Liver (tissue), 9 donors: ENCODE measurements around the gene CGN. TPM values are rescaled to one million over a fixed set of nuclear protein-coding genes. Genes with fewer than 3 reads are reported as not detected.

Experiments
- DNase-seq: peaks from one replicate; pipeline ENCODE4 v3.0.0-alpha.2; 2017; ENCODE audit warnings: low spot score
- H3K27ac ChIP-seq, 2 donors: one replicate each; pipeline ENCODE4 v1.7.0; 2013; ENCODE audit warnings: inconsistent platforms in 2 of 2, low read length in 2 of 2, control low read depth in 1 of 2, low read depth in 1 of 2, mild to moderate bottlenecking in 1 of 2
- H3K27me3 ChIP-seq, 4 donors: one replicate each; pipeline versions ENCODE4 v1.6.1 to v1.7.0; 2013; ENCODE audit warnings: low read length in 3 of 4, inconsistent platforms in 1 of 4, mild to moderate bottlenecking in 1 of 4, moderate library complexity in 1 of 4; ENCODE audit not compliant: control insufficient read depth in 4 of 4, insufficient read depth in 4 of 4
- H3K36me3 ChIP-seq, 4 donors: one replicate each; pipeline versions ENCODE4 v1.6.1 to v1.7.0; 2013; ENCODE audit warnings: low read length in 3 of 4, mild to moderate bottlenecking in 3 of 4, low read depth in 1 of 4, moderate library complexity in 1 of 4; ENCODE audit not compliant: control insufficient read depth in 4 of 4, insufficient read depth in 3 of 4
- H3K4me1 ChIP-seq, 4 donors: one replicate each; pipeline versions ENCODE4 v1.6.1 to v1.7.0; 2013; ENCODE audit warnings: low read length in 3 of 4, mild to moderate bottlenecking in 3 of 4, moderate library complexity in 1 of 4; ENCODE audit not compliant: control insufficient read depth in 4 of 4, insufficient read depth in 4 of 4
- H3K4me3 ChIP-seq, 3 donors: one replicate each; pipeline versions ENCODE4 v1.6.1 to v1.7.0; 2013; ENCODE audit warnings: low read length in 3 of 3, control low read depth in 1 of 3, low read depth in 1 of 3, mild to moderate bottlenecking in 1 of 3
- H3K9ac ChIP-seq, 2 donors: one replicate each; pipeline ENCODE4 v1.7.0; 2013; ENCODE audit warnings: low read length in 2 of 2, mild to moderate bottlenecking in 2 of 2, moderate library complexity in 2 of 2, control low read depth in 1 of 2, low read depth in 1 of 2
- H3K9me3 ChIP-seq, 4 donors: one replicate each; pipeline versions ENCODE4 v1.6.1 to v1.7.0; 2013; ENCODE audit warnings: low read length in 3 of 4; ENCODE audit not compliant: control insufficient read depth in 4 of 4
- CTCF ChIP-seq: fragments of 150-350 bp; IDR thresholded peaks from 2 replicates; pipeline ENCODE4 v1.5.1; 2017; ENCODE audit warnings: improper control_type of control experiment, low read depth, low read length; ENCODE audit not compliant: missing input control
- EGR1 ChIP-seq, 2 donors: IDR thresholded peaks; 2 replicates each; pipeline ENCODE4 v1.6.1; 2016 to 2018; ENCODE audit warnings: antibody characterized with exemption in 2 of 2, low read depth in 2 of 2
- FOXA2 ChIP-seq: IDR thresholded peaks from 2 replicates; pipeline ENCODE4 v1.6.1; 2016; ENCODE audit warnings: antibody characterized with exemption
- GABPA ChIP-seq, 2 donors: IDR thresholded peaks in 1 of 2; conservative IDR thresholded peaks in 1 of 2; 2 replicates each; pipeline ENCODE4 v1.6.1; 2016; ENCODE audit warnings: antibody characterized with exemption in 2 of 2, mild to moderate bottlenecking in 1 of 2, moderate library complexity in 1 of 2
- HNF4A ChIP-seq, 2 donors: conservative IDR thresholded peaks; 2 replicates each; pipeline ENCODE4 v1.6.1; 2016; ENCODE audit warnings: antibody characterized with exemption in 2 of 2, mild to moderate bottlenecking in 2 of 2
- HNF4G ChIP-seq: IDR thresholded peaks from 2 replicates; pipeline ENCODE4 v1.6.1; 2016; ENCODE audit warnings: antibody characterized with exemption
- JUND ChIP-seq, 2 donors: IDR thresholded peaks; 2 replicates each; pipeline ENCODE4 v1.6.1; 2016; ENCODE audit warnings: antibody characterized with exemption in 2 of 2
- MAX ChIP-seq: IDR thresholded peaks from 2 replicates; pipeline ENCODE4 v1.6.1; 2016; ENCODE audit warnings: antibody characterized with exemption
- NR2F2 ChIP-seq: IDR thresholded peaks from 2 replicates; pipeline ENCODE4 v1.6.1; 2016; ENCODE audit warnings: antibody characterized with exemption
- RAD21 ChIP-seq, 2 donors: IDR thresholded peaks; 2 replicates each; pipeline ENCODE4 v1.6.1; 2016; ENCODE audit warnings: antibody characterized with exemption in 2 of 2, mild to moderate bottlenecking in 2 of 2
- RXRA ChIP-seq, 2 donors: IDR thresholded peaks; 2 replicates each; pipeline ENCODE4 v1.6.1; 2017 to 2018; ENCODE audit warnings: antibody characterized with exemption in 2 of 2, mild to moderate bottlenecking in 1 of 2
- SP1 ChIP-seq: IDR thresholded peaks from 2 replicates; pipeline ENCODE4 v1.6.1; 2018; ENCODE audit warnings: antibody characterized with exemption, mild to moderate bottlenecking
- YY1 ChIP-seq: IDR thresholded peaks from 2 replicates; pipeline ENCODE4 v1.6.1; 2016; ENCODE audit warnings: antibody characterized with exemption, mild to moderate bottlenecking
- ZBTB33 ChIP-seq: IDR thresholded peaks from 2 replicates; pipeline ENCODE4 v1.6.1; 2016; ENCODE audit warnings: antibody characterized with exemption
- WGBS: extraction: QIAGEN DNeasy Blood & Tissue Kit; methylation state at CpG from one replicate; pipeline ENCODE4 v1.1.7; 2013; 5-methylcytosine and 5-hydroxymethylcytosine counted together
- polyA plus RNA-seq, 2 donors: library from polyadenylated mRNA; stranded (reverse) in 1 of 2; unstranded in 1 of 2; fragments of 200-250 nt in 1 of 2; fragments of >200 nt in 1 of 2; fragmentation: Nextera tagmentation in 1 of 2; extraction: Ambion mirVana in 1 of 2; gene quantifications; one replicate each; pipeline versions ENCODE4 v1.2.1 to v1.2.3, GENCODE V29; 2013 to 2015
- total RNA-seq, 2 donors: library from RNA; depleted of rRNA; stranded (reverse); fragments of >200 nt; gene quantifications; one replicate each; pipeline ENCODE4 v1.2.3, GENCODE V29; 2014
- donor health status: healthy.
- donor health status: healthy.
- donor health status: healthy.
- donor health status: healthy.
- donor health status: healthy.

CGN gene
- total and polyA plus RNA-seq, 4 donors: 16.9 to 48.9 (median 19.4) TPM

- no peaks in the 10 kb centered on the region for H3K27me3 ChIP-seq
- no peaks in the 10 kb centered on the region for H3K9me3 ChIP-seq
- peaks cover 7 to 67% (median 50%) of the 10 kb centered on the region in 4 donors for H3K36me3 ChIP-seq
- 67% methylated on average over 12 of the region's 12 CpGs for WGBS
- no peak overlapping the region for H3K4me3 ChIP-seq
- peaks cover 0 to 11% (median 6%) of the 10 kb centered on the region in 4 donors for H3K4me1 ChIP-seq
- peak; percentile 84 for DNase-seq
- H3K9ac ChIP-seq: no peak overlapping the region
- no peak overlapping the region for H3K27ac ChIP-seq
- TF ChIP-seq SP1 (no peak), YY1 (no peak), FOXA2 (no peak), RAD21 (IDR thresholded peaks at IDR 0.05) (peak; percentile 86 to 92), JUND (IDR thresholded peaks at IDR 0.05) (no peak), NR2F2 (no peak), GABPA (IDR thresholded peaks at IDR 0.05 in 1 of 2, conservative IDR thresholded peaks at IDR 0.05 in 1 of 2) (no peak), ZBTB33 (no peak), RXRA (IDR thresholded peaks at IDR 0.05) (no peak), EGR1 (IDR thresholded peaks at IDR 0.05; ENCODE audit: low read depth in 2 of 2) (no peak), CTCF (peak; percentile 82), MAX (no peak), HNF4G (no peak), HNF4A (conservative IDR thresholded peaks at IDR 0.05) (no peak)
These were observed 23.6 kb downstream of the CGN start for GRCh38 chr1:151534662-151535278.

GRCh38 chr1:151535326-151536271 is 24.4 kb downstream of the CGN start:
- DNase-seq: no peak
- H3K36me3 ChIP-seq: peaks cover 7 to 59% (median 48%) of the 10 kb centered on the region in 4 donors
- 88% methylated on average over 6 of the region's 6 CpGs for WGBS

More at GRCh38 chr1:151535326-151536271, 24.4 kb downstream of the CGN start:
- no peaks in the 10 kb centered on the region for H3K27me3 ChIP-seq
- no peak for TF ChIP-seq MAX
- TF ChIP-seq RXRA (IDR thresholded peaks at IDR 0.05): no peak
- H3K9me3 ChIP-seq: no peaks in the 10 kb centered on the region
- peaks cover 0 to 15% (median 8%) of the 10 kb centered on the region in 4 donors for H3K4me1 ChIP-seq
- no peak overlapping the region for H3K4me3 ChIP-seq
- H3K9ac ChIP-seq: no peak overlapping the region
- H3K27ac ChIP-seq: no peak overlapping the region
